ENCODE data around the gene ATG9A.
A peak's percentile ranks its signal among the peaks of the same experiment; 100 is the strongest.
"Not testable (repeated sequence)": the region's sequence is repeated elsewhere in the genome, so short reads cannot be mapped to it uniquely, and the experiment has no call there.

Gene ATG9A

GRCh38 chr2:219206328-219207133 is 22.9 kb downstream of the ATG9A start, which contains the start of gene ZFAND2B:
ZFAND2B (plus strand) TSS chr2:219206782; CDS start chr2:219206988, 206 bp downstream.
- peak; percentile 47 for DNase-seq (ENCODE audit: low read depth)

GRCh38 chr2:219205981-219206327 is 23.5 kb downstream of the ATG9A start:
- DNase-seq (ENCODE audit: low read depth), result no peak

GRCh38 chr2:219205165-219205538 is 24.3 kb downstream of the ATG9A start:
- DNase-seq (ENCODE audit: low read depth), result no peak

- DNase-seq (ENCODE audit: low read depth), result no peak
Measured at GRCh38 chr2:219204425-219205164, 24.8 kb downstream of the ATG9A start.

- not testable (repeated sequence) for DNase-seq (ENCODE audit: low read depth)
Measured at GRCh38 chr2:219201331-219201730, 28.1 kb downstream of the ATG9A start.

GRCh38 chr2:219200502-219201326 is 28.7 kb downstream of the ATG9A start:
- DNase-seq (ENCODE audit: low read depth), result not testable (repeated sequence)

- DNase-seq (ENCODE audit: low read depth), result no peak
Measured at GRCh38 chr2:219199470-219200211, 29.8 kb downstream of the ATG9A start.

GRCh38 chr2:219198974-219199373 is 30.5 kb downstream of the ATG9A start:
- DNase-seq (ENCODE audit: low read depth), result no peak

- DNase-seq (ENCODE audit: low read depth), result no peak
Measured at GRCh38 chr2:219197388-219197787, 32.0 kb downstream of the ATG9A start.

- DNase-seq (ENCODE audit: low read depth), result no peak
Measured at GRCh38 chr2:219186754-219187456, 42.5 kb downstream of the ATG9A start.

- DNase-seq (ENCODE audit: low read depth), result no peak
Measured at GRCh38 chr2:219184121-219184520, 45.3 kb downstream of the ATG9A start.

GRCh38 chr2:219183151-219183772 is 46.2 kb downstream of the ATG9A start:
- DNase-seq (ENCODE audit: low read depth), result no peak

- DNase-seq (ENCODE audit: low read depth), result no peak
Measured at GRCh38 chr2:219182331-219183150, 46.9 kb downstream of the ATG9A start.

- no peak for DNase-seq (ENCODE audit: low read depth)
Measured at GRCh38 chr2:219181531-219181930, 47.9 kb downstream of the ATG9A start.

GRCh38 chr2:219180961-219181360 is 48.5 kb downstream of the ATG9A start:
- no peak for DNase-seq (ENCODE audit: low read depth)

GRCh38 chr2:219179601-219180465 is 49.6 kb downstream of the ATG9A start:
- DNase-seq (ENCODE audit: low read depth), result no peak

GRCh38 chr2:219178377-219179175 is 50.9 kb downstream of the ATG9A start:
- DNase-seq (ENCODE audit: low read depth), result no peak
